ENCODE data around the gene DLL3.

Gene DLL3

DNA sequence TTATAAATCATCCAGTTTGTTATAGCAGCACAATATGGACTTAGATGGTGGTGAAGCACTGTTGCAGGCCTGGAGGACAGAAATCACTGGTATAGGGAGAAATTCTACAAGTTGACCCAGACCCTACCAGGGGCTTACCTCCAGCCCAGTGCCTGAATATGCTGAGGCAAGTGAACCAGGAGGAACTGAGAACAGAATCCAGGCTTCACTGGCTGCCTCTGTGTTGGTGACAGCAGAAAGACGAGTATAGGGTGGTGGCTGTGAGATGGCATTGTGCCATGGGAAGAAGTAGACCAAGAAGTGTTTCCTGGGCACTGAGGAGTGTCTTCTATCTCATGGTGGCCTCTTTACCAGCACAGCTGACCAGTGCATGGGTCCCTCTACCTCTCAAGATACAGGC is 57.1 kb downstream of the DLL3 start:
- no peak for DNase-seq (ENCODE audit: low read depth)

Measured in EH (cell line).